Measurements from ENCODE around the gene ZBED1.

The ZBED1 gene

DNA sequence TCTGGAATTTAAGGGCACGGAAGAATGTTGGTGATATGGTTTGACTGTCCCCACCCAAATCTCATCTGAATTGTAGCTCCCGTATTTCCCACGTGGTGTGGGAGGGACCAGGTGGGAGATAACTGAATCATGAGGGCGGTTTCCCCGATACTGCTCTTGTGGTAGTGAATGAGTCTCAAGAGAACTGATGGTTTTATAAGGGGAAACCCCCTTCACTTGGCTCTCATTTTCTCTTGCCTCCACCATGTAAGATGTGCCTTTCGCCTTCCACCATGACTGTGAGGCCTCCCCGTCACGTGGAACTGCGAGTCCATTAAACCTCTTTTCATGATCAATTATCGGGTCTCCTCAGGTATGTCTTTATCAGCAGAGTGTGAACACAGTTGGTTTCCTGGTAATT is 25.6 kb upstream of the ZBED1 start:
- TF ChIP-seq, protein P1, sequence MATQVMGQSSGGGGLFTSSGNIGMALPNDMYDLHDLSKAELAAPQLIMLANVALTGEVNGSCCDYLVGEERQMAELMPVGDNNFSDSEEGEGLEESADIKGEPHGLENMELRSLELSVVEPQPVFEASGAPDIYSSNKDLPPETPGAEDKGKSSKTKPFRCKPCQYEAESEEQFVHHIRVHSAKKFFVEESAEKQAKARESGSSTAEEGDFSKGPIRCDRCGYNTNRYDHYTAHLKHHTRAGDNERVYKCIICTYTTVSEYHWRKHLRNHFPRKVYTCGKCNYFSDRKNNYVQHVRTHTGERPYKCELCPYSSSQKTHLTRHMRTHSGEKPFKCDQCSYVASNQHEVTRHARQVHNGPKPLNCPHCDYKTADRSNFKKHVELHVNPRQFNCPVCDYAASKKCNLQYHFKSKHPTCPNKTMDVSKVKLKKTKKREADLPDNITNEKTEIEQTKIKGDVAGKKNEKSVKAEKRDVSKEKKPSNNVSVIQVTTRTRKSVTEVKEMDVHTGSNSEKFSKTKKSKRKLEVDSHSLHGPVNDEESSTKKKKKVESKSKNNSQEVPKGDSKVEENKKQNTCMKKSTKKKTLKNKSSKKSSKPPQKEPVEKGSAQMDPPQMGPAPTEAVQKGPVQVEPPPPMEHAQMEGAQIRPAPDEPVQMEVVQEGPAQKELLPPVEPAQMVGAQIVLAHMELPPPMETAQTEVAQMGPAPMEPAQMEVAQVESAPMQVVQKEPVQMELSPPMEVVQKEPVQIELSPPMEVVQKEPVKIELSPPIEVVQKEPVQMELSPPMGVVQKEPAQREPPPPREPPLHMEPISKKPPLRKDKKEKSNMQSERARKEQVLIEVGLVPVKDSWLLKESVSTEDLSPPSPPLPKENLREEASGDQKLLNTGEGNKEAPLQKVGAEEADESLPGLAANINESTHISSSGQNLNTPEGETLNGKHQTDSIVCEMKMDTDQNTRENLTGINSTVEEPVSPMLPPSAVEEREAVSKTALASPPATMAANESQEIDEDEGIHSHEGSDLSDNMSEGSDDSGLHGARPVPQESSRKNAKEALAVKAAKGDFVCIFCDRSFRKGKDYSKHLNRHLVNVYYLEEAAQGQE (IDR thresholded peaks at IDR 0.05; ENCODE audit: insufficient read depth in 1 of 2, low read depth in 2 of 2, low read length in 2 of 2): no peak

DNA sequence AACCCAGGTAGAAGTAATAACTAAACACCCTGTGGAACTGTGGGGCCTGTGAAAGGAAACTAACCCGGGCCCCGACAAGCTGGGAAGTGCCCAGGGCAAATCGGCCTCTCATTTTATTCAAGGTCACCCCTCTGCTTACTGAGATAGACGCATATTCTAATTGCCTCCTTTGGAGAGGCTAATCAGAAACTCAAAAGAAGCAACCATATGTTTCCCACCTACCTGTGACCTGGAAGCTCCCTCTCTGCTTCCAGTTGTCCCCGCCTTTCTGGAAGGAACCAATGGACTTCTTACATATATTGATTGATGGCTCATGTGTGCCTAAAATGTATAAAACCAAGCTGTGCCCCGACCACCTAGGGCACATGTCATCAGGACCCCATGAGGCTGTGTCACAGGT is 23.1 kb upstream of the ZBED1 start:
- no peak for TF ChIP-seq FOXP2 (optimal IDR thresholded peaks at IDR 0.05; ENCODE audit: borderline replicate concordance, extremely low read depth, extremely low read length, insufficient read depth)

DNA sequence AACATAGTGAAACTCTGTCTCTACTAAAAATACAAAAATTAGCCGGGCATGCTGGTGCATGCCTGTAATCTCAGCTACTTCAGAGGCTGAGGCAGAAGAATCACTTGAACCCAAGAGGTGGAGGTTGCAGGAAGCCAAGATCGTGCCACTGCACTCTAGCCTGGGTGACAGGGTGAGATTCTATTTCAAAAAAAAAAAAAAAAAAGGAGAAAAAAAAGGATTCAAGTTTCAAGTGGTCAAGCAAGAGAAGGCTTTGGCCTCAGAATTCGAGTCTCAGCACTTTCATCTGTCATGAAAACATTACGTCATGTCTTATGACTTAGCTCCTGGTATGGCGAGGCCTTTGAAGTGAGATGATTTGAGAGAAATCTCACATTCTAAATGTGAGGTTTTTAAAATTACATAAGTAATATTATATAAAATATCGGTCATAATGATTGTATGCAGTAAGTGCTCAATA is 21.2 kb upstream of the ZBED1 start:
- TF ChIP-seq, protein P1 (IDR thresholded peaks at IDR 0.05; ENCODE audit: insufficient read depth in 1 of 2, low read depth in 2 of 2, low read length in 2 of 2): no peak
- TF ChIP-seq TAF1 (IDR thresholded peaks at IDR 0.05; ENCODE audit: borderline replicate concordance, insufficient read depth, low read length): no peak
- no peak for TF ChIP-seq FOXP2 (optimal IDR thresholded peaks at IDR 0.05; ENCODE audit: borderline replicate concordance, extremely low read depth, extremely low read length, insufficient read depth)
- no peak for TF ChIP-seq SIN3A (IDR thresholded peaks at IDR 0.05; ENCODE audit: borderline replicate concordance, insufficient read depth, low read length)
- TF ChIP-seq POLR2AphosphoS5 (IDR thresholded peaks at IDR 0.05; ENCODE audit: low read depth, low read length): no peak

DNA sequence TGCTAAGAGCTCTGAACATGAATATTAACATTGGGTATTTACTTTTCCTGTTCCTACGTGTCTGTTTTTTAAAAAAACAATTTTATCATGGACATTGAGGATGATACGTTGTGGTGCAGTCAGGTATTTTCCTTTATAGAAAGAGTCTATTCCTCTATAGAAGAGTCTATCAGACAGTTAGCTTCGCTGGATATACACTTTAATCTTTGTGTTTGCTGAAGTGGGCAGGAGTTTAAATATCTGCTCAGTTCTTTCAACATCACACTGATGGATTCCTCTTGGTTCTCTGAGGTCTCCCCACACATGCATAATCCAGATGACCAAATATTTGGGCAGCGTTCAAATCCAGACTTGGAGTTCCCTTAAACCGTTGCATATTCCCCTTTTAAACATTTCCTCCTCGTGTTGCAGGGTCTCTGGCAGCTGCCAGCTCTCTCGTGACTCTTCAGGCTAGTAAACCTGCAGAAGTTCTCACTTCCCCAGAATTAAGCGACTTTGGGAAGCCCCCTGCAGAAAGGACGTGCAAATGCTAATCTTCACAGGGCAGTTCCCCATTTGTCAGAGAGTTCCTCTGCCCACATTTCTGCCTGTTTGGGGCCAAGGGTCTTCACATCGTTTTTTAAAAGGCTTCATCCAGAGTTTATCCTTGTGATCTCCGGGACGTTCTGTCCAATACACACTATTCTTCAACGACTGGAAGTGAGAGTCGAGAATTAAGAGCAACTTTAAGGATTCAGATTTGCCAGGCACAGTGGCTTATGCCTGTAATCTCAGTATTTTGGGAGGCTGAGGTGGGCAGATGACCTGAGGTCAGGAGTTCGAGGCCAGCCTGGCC is 20.5 kb upstream of the ZBED1 start:
- no peak for TF ChIP-seq TAF1 (IDR thresholded peaks at IDR 0.05; ENCODE audit: borderline replicate concordance, insufficient read depth, low read length)
- TF ChIP-seq, protein P1 (IDR thresholded peaks at IDR 0.05; ENCODE audit: insufficient read depth in 1 of 2, low read depth in 2 of 2, low read length in 2 of 2): no peak
- TF ChIP-seq SIN3A (IDR thresholded peaks at IDR 0.05; ENCODE audit: borderline replicate concordance, insufficient read depth, low read length): no peak
- TF ChIP-seq FOXP2 (optimal IDR thresholded peaks at IDR 0.05; ENCODE audit: borderline replicate concordance, extremely low read depth, extremely low read length, insufficient read depth): no peak
- no peak for TF ChIP-seq POLR2AphosphoS5 (IDR thresholded peaks at IDR 0.05; ENCODE audit: low read depth, low read length)

DNA sequence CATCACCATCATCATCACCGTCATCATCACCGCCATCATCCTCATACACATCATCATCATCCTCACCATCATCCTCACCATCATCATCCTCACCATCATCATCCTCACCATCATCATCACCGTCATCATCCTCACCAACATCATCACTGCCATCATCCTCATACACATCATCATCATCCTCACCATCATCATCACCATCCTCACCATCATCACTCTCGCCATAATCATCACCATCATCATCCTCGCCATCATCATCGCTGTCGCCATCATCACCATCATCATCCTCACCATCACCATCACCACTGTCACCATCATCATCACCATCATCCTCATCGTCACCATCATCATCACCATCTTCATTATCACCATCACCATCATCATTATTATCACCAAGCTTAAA is 19.8 kb upstream of the ZBED1 start:
- no peak for TF ChIP-seq SIN3A (IDR thresholded peaks at IDR 0.05; ENCODE audit: borderline replicate concordance, insufficient read depth, low read length)
- TF ChIP-seq, protein P1 (IDR thresholded peaks at IDR 0.05; ENCODE audit: insufficient read depth in 1 of 2, low read depth in 2 of 2, low read length in 2 of 2): no peak
- TF ChIP-seq TAF1 (IDR thresholded peaks at IDR 0.05; ENCODE audit: borderline replicate concordance, insufficient read depth, low read length): no peak
- TF ChIP-seq FOXP2 (optimal IDR thresholded peaks at IDR 0.05; ENCODE audit: borderline replicate concordance, extremely low read depth, extremely low read length, insufficient read depth): no peak
- TF ChIP-seq POLR2AphosphoS5 (IDR thresholded peaks at IDR 0.05; ENCODE audit: low read depth, low read length): no peak
